RWPE2 (cell line): ENCODE results near the gene TK1.
"Not testable (repeated sequence)": the region's sequence is repeated elsewhere in the genome, so short reads cannot be mapped to it uniquely, and the experiment has no call there.

ENCODE experiments used
- ATAC-seq: fragments of 200-7000 bp; cut with Tn5 transposase; 3 replicates; pipeline ENCODE4 v1.9.1; 2021; ENCODE audit warnings: low read depth
- DNase-seq: peaks from one replicate; pipeline ENCODE4 v3.0.0-alpha.2; 2020; ENCODE audit warnings: low spot score
- H3K27ac ChIP-seq: fragments of 450-650 bp; 2 replicates; pipeline ENCODE4 v1.5.1; 2017; ENCODE audit warnings: mild to moderate bottlenecking; ENCODE audit not compliant: poor library complexity, severe bottlenecking
- H3K27me3 ChIP-seq: fragments of 250-450 bp; sonication (Bioruptor Pico); 2 replicates; pipeline ENCODE4 v1.5.1; 2021; ENCODE audit warnings: mild to moderate bottlenecking, moderate library complexity; ENCODE audit not compliant: insufficient read depth, poor library complexity, severe bottlenecking
- H3K36me3 ChIP-seq: fragments of 250-450 bp; sonication (Bioruptor Pico); 2 replicates; pipeline ENCODE4 v1.5.1; 2020; ENCODE audit warnings: low read depth, mild to moderate bottlenecking, moderate library complexity
- H3K4me1 ChIP-seq: fragments of 250-450 bp; sonication (Bioruptor Pico); 2 replicates; pipeline ENCODE4 v1.5.1; 2021; ENCODE audit warnings: mild to moderate bottlenecking, moderate library complexity; ENCODE audit not compliant: insufficient read depth, poor library complexity, severe bottlenecking
- H3K4me3 ChIP-seq: fragments of 250-450 bp; sonication (Bioruptor Pico); 2 replicates; pipeline ENCODE4 v1.5.1; 2021; ENCODE audit warnings: mild to moderate bottlenecking, moderate library complexity; ENCODE audit not compliant: severe bottlenecking
- H3K9me3 ChIP-seq: fragments of 250-450 bp; sonication (Bioruptor Pico); 2 replicates; pipeline ENCODE4 v1.5.1; 2021; ENCODE audit warnings: mild to moderate bottlenecking, moderate library complexity; ENCODE audit not compliant: severe bottlenecking
- TF ChIP-seq, protein P1 (sequence below): fragments of 450-650 bp; IDR thresholded peaks from one replicate; pipeline ENCODE4 v1.5.1; 2017; ENCODE audit warnings: mild to moderate bottlenecking, moderate library complexity; ENCODE audit not compliant: poor library complexity, severe bottlenecking

TK1 gene

DNA sequence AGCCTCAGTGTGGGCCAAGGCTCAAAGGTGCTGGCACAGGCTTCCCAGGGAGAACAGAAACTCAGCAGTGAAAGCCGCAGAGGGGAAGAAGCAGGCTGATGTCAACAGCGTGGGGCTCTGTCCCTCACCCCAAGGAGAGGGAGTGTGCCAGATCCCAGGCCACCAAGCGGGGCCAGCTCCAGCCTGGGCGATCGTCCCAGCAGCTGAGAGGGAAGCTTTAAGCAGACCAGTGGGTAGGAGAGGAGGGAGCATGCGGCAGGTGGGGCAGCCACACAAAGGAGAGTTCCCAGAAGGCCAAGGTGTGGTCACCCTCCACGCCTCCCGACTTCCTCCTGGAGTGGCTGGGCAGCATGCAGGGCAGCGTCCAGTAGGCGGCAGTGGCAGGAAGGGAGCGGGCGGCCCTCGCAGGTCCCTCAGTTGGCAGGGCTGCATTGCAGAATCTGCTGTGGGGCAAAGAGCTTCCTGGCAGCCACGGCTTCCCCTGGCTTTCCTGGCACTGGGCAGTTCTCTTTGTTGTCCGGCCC lies 12.4 kb downstream of the TK1 start:
- peak overlapping the region; percentile 12 for H3K27ac ChIP-seq

DNA sequence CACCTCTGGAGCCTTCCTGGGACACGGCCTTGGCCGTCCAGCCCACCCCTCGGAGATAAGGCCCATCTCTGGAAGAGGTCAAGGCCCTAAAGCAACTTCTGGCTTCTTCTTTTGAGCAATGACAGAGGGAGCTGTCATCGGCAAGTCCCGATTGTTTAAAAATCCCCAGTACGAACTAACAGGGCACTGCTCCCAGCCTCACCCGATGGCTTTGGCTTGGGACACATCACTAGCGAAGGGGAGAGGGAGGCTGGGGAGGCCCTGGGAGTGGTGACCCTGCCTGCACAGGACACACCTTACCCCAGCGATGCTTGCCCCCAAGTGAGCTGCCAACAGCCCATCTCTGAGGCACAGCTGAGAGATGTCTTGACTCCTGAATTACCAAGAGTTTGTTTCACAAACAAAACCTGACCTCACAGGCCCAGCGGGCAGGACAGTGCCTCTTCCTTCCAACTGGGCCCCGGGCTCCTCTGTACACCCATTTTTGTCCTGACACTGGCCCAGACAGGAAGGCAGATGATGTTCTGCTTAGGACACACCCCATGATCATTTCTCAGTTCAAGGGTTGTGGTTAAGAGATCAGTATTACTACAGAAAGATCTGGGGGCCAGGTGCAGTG lies 13.6 kb downstream of the TK1 start:
- Histone ChIP-seq H3K4me3 (no peak overlapping the region), H3K27me3 (no peaks in the 10 kb centered on the region), H3K9me3 (no peaks in the 10 kb centered on the region), H3K27ac (peak overlapping the region; percentile 12), H3K36me3 (peaks cover 68% of the 10 kb centered on the region), H3K4me1 (peaks cover 4% of the 10 kb centered on the region)
- TF ChIP-seq, protein P1, sequence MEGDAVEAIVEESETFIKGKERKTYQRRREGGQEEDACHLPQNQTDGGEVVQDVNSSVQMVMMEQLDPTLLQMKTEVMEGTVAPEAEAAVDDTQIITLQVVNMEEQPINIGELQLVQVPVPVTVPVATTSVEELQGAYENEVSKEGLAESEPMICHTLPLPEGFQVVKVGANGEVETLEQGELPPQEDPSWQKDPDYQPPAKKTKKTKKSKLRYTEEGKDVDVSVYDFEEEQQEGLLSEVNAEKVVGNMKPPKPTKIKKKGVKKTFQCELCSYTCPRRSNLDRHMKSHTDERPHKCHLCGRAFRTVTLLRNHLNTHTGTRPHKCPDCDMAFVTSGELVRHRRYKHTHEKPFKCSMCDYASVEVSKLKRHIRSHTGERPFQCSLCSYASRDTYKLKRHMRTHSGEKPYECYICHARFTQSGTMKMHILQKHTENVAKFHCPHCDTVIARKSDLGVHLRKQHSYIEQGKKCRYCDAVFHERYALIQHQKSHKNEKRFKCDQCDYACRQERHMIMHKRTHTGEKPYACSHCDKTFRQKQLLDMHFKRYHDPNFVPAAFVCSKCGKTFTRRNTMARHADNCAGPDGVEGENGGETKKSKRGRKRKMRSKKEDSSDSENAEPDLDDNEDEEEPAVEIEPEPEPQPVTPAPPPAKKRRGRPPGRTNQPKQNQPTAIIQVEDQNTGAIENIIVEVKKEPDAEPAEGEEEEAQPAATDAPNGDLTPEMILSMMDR: no peak
- no peak for DNase-seq
- no peak for ATAC-seq

More for the DNA sequence above, 12.4 kb downstream of the TK1 start:
- no peak overlapping the region for H3K4me3 ChIP-seq
- H3K4me1 ChIP-seq: peaks cover 4% of the 10 kb centered on the region
- H3K9me3 ChIP-seq: no peaks in the 10 kb centered on the region
- no peaks in the 10 kb centered on the region for H3K27me3 ChIP-seq
- DNase-seq (no peak), ATAC-seq (0 out of 3 replicates have a peak, but pooled peaks have one; percentile 7)
- TF ChIP-seq, protein P1: no peak
- H3K36me3 ChIP-seq: peaks cover 80% of the 10 kb centered on the region

DNA sequence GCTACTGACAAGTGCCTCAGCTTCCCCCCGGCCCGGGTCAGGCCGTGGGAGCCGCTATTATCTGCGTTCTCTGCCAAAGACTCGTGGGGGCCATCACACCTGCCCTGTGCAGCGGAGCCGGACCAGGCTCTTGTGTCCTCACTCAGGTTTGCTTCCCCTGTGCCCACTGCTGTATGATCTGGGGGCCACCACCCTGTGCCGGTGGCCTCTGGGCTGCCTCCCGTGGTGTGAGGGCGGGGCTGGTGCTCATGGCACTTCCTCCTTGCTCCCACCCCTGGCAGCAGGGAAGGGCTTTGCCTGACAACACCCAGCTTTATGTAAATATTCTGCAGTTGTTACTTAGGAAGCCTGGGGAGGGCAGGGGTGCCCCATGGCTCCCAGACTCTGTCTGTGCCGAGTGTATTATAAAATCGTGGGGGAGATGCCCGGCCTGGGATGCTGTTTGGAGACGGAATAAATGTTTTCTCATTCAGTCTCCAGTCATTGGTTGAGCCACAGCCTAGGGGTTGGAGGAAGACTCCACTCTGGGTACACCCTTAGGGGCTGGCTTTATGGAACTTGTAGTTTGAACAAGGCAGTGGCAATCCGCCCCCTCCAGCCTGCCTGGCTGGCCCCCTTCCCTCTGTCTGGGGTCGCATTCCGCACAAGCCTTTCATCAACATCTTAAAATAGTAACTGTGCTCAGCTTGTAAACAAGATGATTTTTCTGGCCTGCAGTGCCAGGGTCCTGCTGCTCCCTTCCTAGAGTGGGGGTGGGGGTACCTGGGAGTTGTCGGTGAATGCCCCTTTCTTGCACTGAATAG lies 14.4 kb downstream of the TK1 start:
- TF ChIP-seq, protein P1: no peak
- no peaks in the 10 kb centered on the region for H3K27me3 ChIP-seq
- H3K27ac ChIP-seq: peak overlapping the region; percentile 12
- H3K36me3 ChIP-seq: peaks cover 60% of the 10 kb centered on the region
- no peak overlapping the region for H3K4me3 ChIP-seq
- H3K9me3 ChIP-seq: no peaks in the 10 kb centered on the region
- ATAC-seq (peak; percentile 4; the same call in 1 of the 3 replicates), DNase-seq (no peak)
- peaks cover 4% of the 10 kb centered on the region for H3K4me1 ChIP-seq

DNA sequence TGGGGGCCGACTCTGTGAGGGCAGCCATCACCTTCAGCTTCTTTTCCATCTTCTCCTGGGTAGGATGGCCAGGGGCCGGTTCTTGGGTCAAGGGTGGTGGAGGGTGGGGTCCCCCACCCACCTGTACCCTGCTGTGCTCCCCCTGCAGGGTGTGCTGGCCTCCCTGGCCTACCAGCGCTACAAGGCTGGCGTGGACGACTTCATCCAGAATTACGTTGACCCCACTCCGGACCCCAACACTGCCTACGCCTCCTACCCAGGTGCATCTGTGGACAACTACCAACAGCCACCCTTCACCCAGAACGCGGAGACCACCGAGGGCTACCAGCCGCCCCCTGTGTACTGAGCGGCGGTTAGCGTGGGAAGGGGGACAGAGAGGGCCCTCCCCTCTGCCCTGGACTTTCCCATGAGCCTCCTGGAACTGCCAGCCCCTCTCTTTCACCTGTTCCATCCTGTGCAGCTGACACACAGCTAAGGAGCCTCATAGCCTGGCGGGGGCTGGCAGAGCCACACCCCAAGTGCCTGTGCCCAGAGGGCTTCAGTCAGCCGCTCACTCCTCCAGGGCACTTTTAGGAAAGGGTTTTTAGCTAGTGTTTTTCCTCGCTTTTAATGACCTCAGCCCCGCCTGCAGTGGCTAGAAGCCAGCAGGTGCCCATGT lies 15.1 kb downstream of the TK1 start:
- not testable (repeated sequence) for H3K4me3 ChIP-seq, H3K4me1 ChIP-seq, H3K27ac ChIP-seq, H3K9me3 ChIP-seq, H3K27me3 ChIP-seq, DNase-seq
- H3K36me3 ChIP-seq: peaks cover 53% of the 10 kb centered on the region
- peak; percentile 6; the same call in 1 of the 3 replicates for ATAC-seq

DNA sequence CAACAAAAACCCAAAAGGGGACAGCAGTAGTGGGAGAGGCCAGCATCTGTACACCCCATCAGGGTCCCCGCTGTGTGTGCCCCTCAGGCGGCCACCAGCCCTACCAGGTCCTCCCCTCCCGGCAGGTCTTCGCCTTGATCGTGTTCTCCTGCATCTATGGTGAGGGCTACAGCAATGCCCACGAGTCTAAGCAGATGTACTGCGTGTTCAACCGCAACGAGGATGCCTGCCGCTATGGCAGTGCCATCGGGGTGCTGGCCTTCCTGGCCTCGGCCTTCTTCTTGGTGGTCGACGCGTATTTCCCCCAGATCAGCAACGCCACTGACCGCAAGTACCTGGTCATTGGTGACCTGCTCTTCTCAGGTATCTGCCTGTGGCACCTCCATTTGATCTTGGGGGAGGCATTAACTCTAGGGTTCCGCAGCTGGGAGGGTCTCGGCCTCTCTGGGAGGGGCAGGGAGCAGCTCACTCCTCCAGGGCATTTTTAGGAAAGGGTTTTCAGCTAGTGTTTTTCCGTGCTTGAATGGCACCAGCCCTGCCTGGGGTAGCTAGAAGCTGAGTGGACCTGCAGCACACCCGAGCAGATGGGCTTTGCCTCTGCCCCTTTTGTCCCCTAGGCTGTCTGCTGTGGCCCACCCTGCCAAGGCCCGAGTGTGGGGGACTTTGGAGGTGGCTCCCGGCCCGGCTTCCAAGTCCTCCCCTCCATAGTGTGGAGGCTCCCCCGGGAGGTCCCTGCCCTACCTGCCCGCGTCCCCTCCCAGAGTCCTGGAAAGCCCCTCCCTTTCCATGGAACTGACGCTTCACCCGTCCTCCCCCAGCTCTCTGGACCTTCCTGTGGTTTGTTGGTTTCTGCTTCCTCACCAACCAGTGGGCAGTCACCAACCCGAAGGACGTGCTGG lies 15.9 kb downstream of the TK1 start:
- peaks cover 48% of the 10 kb centered on the region for H3K36me3 ChIP-seq
- ATAC-seq (no peak), DNase-seq (no peak)
- peaks cover 4% of the 10 kb centered on the region for H3K4me1 ChIP-seq
- TF ChIP-seq, protein P1: no peak
- H3K4me3 ChIP-seq: no peak overlapping the region
- no peak overlapping the region for H3K27ac ChIP-seq
- no peaks in the 10 kb centered on the region for H3K9me3 ChIP-seq
- H3K27me3 ChIP-seq: no peaks in the 10 kb centered on the region
